Neutrophil (primary cell): Measurements from ENCODE around the gene OR51E1.

Experiments
- H3K27ac ChIP-seq: fragments of 200-600 bp; sonication (generic); 2 replicates; pipeline ENCODE4 v1.5.1; 2016; ENCODE audit warnings: mild to moderate bottlenecking, moderate library complexity
- H3K27me3 ChIP-seq: fragments of 200-600 bp; sonication (generic); 2 replicates; pipeline ENCODE4 v1.6.0; 2016; ENCODE audit warnings: mild to moderate bottlenecking
- H3K36me3 ChIP-seq: fragments of 200-600 bp; sonication (generic); 2 replicates; pipeline ENCODE4 v1.5.1; 2017
- H3K4me1 ChIP-seq, 2 experiments: fragments of 200-600 bp in 1 of 2; sonication (generic) in 1 of 2; 1 replicate in 1 of 2; 2 replicates in 1 of 2; pipeline versions ENCODE4 v1.5.1 to v1.6.1; 2013 to 2016; ENCODE audit warnings: low read depth in 1 of 2, low read length in 1 of 2, mild to moderate bottlenecking in 1 of 2, moderate library complexity in 1 of 2; ENCODE audit not compliant: control insufficient read depth in 1 of 2, insufficient read depth in 1 of 2
- H3K4me3 ChIP-seq, 2 experiments: fragments of 200-600 bp in 1 of 2; sonication (generic) in 1 of 2; 1 replicate in 1 of 2; 2 replicates in 1 of 2; pipeline ENCODE4 v1.5.1; 2013 to 2016; ENCODE audit warnings: low read depth in 1 of 2, low read length in 1 of 2, mild to moderate bottlenecking in 1 of 2, moderate library complexity in 1 of 2
- H3K9me3 ChIP-seq: fragments of 200-600 bp; sonication (generic); 2 replicates; pipeline ENCODE4 v1.5.1; 2016
- CTCF ChIP-seq: fragments of 200-600 bp; sonication (generic); IDR thresholded peaks from 2 replicates; pipeline ENCODE4 v1.5.1; 2016; ENCODE audit warnings: antibody characterized with exemption

OR51E1 gene

GRCh38 chr11:4654635-4655369 is 11.0 kb downstream of the OR51E1 start:
- Histone ChIP-seq H3K27me3 (peaks cover 7% of the 10 kb centered on the region), H3K9me3 (no peaks in the 10 kb centered on the region), H3K36me3 (no peaks in the 10 kb centered on the region), H3K4me1 (no peaks in the 10 kb centered on the region), H3K27ac (no peak overlapping the region), H3K4me3 (no peak overlapping the region)
- TF ChIP-seq CTCF, result no peak

GRCh38 chr11:4658629-4659445 is 15.1 kb downstream of the OR51E1 start:
- no peak for TF ChIP-seq CTCF
- Histone ChIP-seq H3K4me1 (no peaks in the 10 kb centered on the region), H3K27ac (no peak overlapping the region), H3K27me3 (peaks cover 7% of the 10 kb centered on the region), H3K4me3 (no peak overlapping the region), H3K9me3 (no peaks in the 10 kb centered on the region), H3K36me3 (no peaks in the 10 kb centered on the region)

GRCh38 chr11:4662876-4663275 is 19.1 kb downstream of the OR51E1 start:
- Histone ChIP-seq H3K4me3 (no peak overlapping the region), H3K27me3 (peaks cover 7% of the 10 kb centered on the region), H3K27ac (no peak overlapping the region), H3K36me3 (no peaks in the 10 kb centered on the region), H3K9me3 (no peaks in the 10 kb centered on the region), H3K4me1 (no peaks in the 10 kb centered on the region)
- no peak for TF ChIP-seq CTCF

GRCh38 chr11:4664183-4664582 is 20.4 kb downstream of the OR51E1 start:
- TF ChIP-seq CTCF, result no peak
- no peaks in the 10 kb centered on the region for H3K9me3 ChIP-seq
- H3K4me1 ChIP-seq, result no peaks in the 10 kb centered on the region
- no peaks in the 10 kb centered on the region for H3K36me3 ChIP-seq
- H3K27ac ChIP-seq, result no peak overlapping the region
- peaks cover under 1% of the 10 kb centered on the region for H3K27me3 ChIP-seq
- H3K4me3 ChIP-seq, result no peak overlapping the region

GRCh38 chr11:4664786-4665185 is 21.0 kb downstream of the OR51E1 start:
- H3K4me3 ChIP-seq, result no peak overlapping the region
- no peaks in the 10 kb centered on the region for H3K36me3 ChIP-seq
- no peak for TF ChIP-seq CTCF
- no peaks in the 10 kb centered on the region for H3K9me3 ChIP-seq
- no peaks in the 10 kb centered on the region for H3K27me3 ChIP-seq
- H3K4me1 ChIP-seq, result no peaks in the 10 kb centered on the region
- H3K27ac ChIP-seq, result no peak overlapping the region
